B cell (primary cell): ENCODE results near the gene KIF26B.

Experiments used
- CTCF ChIP-seq: fragments of 200-600 bp; IDR thresholded peaks from one replicate; pipeline ENCODE4 v1.8.0; 2022; ENCODE audit warnings: antibody characterized with exemption, mild to moderate bottlenecking
- EZH2 ChIP-seq: IDR thresholded peaks from 2 replicates; pipeline ENCODE4 v1.6.1; 2012; ENCODE audit warnings: borderline replicate concordance, low read depth, mild to moderate bottlenecking, moderate library complexity, low read length; ENCODE audit not compliant: insufficient read depth, poor library complexity, severe bottlenecking

- TF ChIP-seq CTCF (no peak), EZH2 (no peak)
Observed at GRCh38 chr1:245121523-245121922, 33.3 kb upstream of the KIF26B start.
